Thyroid gland (tissue), 4 donors: ENCODE data around the gene GRK1. TPM values are rescaled to one million over a fixed set of nuclear protein-coding genes. Genes with fewer than 3 reads are reported as not detected.
"Not testable (repeated sequence)": the region's sequence is repeated elsewhere in the genome, so short reads cannot be mapped to it uniquely, and the experiment has no call there.

ENCODE experiments used
- DNase-seq, 2 donors: peaks; one replicate each; pipeline ENCODE4 v3.0.0-alpha.2; 2019
- H3K27ac ChIP-seq, 3 donors: fragments of 200-600 bp; sonication (generic); 1 replicate in 2 of 3; 2 replicates in 1 of 3; pipeline ENCODE4 v1.5.1; 2016 to 2019; ENCODE audit warnings: mild to moderate bottlenecking in 1 of 3, moderate library complexity in 1 of 3
- H3K27me3 ChIP-seq: fragments of 200-600 bp; sonication (generic); one replicate; pipeline ENCODE4 v1.5.1; 2019
- H3K36me3 ChIP-seq, 2 donors: fragments of 200-600 bp; sonication (generic); one replicate each; pipeline ENCODE4 v1.5.1; 2016 to 2019
- H3K4me1 ChIP-seq, 2 donors: fragments of 200-600 bp; sonication (generic); one replicate each; pipeline ENCODE4 v1.5.1; 2017 to 2019
- H3K4me3 ChIP-seq, 3 donors: fragments of 200-600 bp; sonication (generic); replicated peaks in 1 of 3; 1 replicate in 2 of 3; 2 replicates in 1 of 3; pipeline ENCODE4 v1.5.1; 2016; ENCODE audit warnings: mild to moderate bottlenecking in 1 of 3
- H3K9me3 ChIP-seq: fragments of 200-600 bp; sonication (generic); one replicate; pipeline ENCODE4 v1.5.1; 2017
- POLR2A ChIP-seq, 2 donors: fragments of 450-650 bp; IDR thresholded peaks; one replicate each; pipeline ENCODE4 v1.6.1; 2017; ENCODE audit warnings: antibody characterized with exemption in 2 of 2, mild to moderate bottlenecking in 2 of 2, moderate library complexity in 1 of 2
- WGBS, 2 donors: methylation state at CpG; one replicate each; pipeline ENCODE4 v1.1.5; 2017; 5-methylcytosine and 5-hydroxymethylcytosine counted together
- intact Hi-C: fragments of 100-400 bp; cut with DNase I; formaldehyde crosslinking; loops from one replicate; pipeline ENCODE4 v1.15.1; 2023
- total RNA-seq, 4 donors: library from RNA; depleted of rRNA; stranded (reverse); fragments of >200 nt; gene quantifications; one replicate each; pipeline ENCODE4 v1.2.3, GENCODE V29; 2016
- TF ChIP-seq, protein P1 (sequence below), 6 experiments: fragments of 200-600 bp in 3 of 6; fragments of 450-650 bp in 3 of 6; sonication (generic) in 3 of 6; IDR thresholded peaks; one replicate each; pipeline ENCODE4 v1.5.1; 2016 to 2019; ENCODE audit warnings: antibody characterized with exemption in 6 of 6, mild to moderate bottlenecking in 2 of 6, inconsistent platforms in 1 of 6, moderate library complexity in 1 of 6

Gene GRK1
- total RNA-seq, 4 donors from 2014 or later = 2.0 to 17.9 (median 2.7) TPM

DNA sequence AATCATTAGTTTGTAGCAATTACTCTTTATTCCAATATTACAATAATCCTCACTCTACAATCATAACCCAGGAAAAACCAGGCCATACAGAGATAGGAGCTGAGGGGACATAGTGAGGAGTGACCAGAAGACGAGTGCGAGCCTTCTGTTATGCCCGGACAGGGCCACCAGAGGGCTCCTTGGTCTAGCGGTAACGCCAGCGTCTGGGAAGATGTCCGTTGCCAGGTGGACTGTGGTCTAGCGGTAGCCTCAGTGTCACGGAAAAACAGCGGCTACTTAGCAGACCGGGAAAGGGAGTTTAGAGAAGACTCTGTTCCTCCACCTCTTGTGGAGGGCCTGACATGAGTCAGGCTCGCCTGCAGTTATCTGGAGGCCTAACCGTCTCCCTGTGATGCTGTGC is 45.5 kb upstream of the GRK1 start:
- H3K36me3 ChIP-seq, H3K9me3 ChIP-seq, intact Hi-C loops, H3K4me3 ChIP-seq, H3K27me3 ChIP-seq, H3K27ac ChIP-seq: not testable (repeated sequence)
- TF ChIP-seq, protein P1, sequence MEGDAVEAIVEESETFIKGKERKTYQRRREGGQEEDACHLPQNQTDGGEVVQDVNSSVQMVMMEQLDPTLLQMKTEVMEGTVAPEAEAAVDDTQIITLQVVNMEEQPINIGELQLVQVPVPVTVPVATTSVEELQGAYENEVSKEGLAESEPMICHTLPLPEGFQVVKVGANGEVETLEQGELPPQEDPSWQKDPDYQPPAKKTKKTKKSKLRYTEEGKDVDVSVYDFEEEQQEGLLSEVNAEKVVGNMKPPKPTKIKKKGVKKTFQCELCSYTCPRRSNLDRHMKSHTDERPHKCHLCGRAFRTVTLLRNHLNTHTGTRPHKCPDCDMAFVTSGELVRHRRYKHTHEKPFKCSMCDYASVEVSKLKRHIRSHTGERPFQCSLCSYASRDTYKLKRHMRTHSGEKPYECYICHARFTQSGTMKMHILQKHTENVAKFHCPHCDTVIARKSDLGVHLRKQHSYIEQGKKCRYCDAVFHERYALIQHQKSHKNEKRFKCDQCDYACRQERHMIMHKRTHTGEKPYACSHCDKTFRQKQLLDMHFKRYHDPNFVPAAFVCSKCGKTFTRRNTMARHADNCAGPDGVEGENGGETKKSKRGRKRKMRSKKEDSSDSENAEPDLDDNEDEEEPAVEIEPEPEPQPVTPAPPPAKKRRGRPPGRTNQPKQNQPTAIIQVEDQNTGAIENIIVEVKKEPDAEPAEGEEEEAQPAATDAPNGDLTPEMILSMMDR (IDR thresholded peaks at IDR 0.05) = peak in 3 of 6 experiments; percentile 14 to 38 (median 21)
- 86 to 96% methylated on average over 13 of the region's 13 CpGs for WGBS, 2 donors
- H3K4me1 ChIP-seq = peaks cover 6 to 11% of the 10 kb centered on the region in 2 donors
- peak; percentile 30 to 32 for DNase-seq

DNA sequence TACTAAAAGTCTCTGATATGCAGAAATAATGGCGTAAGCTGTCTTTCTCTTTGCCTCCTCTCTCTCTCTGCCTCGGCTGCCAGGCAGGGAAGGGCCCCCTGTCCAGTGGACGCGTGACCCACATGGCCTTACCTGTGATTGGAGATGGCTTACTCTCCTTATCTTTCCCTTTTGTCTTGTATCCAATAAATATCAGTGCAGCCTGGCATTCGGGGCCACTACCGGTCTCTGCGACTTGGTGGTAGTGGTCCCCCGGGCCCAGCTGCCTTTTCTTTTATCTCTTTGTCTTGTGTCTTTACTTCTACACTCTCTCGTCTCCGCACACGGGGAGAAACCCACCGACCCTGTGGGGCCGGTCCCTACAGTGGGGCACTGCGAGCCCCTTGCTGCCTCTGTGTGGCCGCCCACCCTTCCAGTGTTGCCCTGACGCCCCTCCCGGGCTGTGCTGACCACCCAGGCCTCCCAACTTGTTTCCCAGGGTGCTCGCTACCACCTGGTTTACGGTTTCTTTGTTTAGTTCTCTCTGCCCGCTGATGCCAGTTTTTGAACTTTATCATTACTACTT is 45.0 kb upstream of the GRK1 start:
- WGBS, 2 donors = 97 to 98% methylated on average over 20 of the region's 20 CpGs
- intact Hi-C loops = not testable (repeated sequence)

DNA sequence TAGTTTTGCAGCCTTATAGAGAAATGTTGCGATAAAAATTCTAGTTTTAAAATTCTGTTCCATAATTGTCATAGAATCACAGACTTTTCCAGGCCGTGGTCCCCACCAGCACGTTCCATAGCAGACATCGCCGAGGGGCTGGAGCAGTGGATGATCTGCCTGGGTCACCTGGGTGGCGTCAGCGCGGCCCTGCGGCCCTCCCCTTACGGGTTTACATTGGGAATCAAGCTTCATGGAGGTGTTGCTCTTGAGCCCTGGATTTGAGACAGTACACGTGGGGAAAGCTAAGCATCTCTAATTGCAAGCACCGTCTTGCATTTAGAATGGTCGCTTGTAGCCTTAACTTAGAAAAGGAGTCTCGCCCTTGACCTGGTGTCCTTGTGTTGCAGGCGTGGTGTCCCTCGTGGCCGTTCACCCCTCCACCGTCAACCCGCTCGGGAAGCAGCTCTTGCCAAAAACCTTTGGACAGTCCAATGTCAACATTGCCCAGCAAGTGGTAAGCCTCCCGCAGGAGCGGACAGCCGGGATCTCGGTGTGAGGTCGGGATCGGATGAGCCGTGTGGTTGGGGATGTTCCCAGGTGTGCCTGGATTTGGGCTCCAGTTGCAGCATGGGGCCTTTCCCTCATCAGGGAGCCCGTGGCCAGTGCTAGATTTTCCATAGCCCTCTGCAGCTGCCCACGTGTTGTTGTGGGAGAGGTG is 44.1 kb upstream of the GRK1 start:
- DNase-seq = no peak
- H3K9me3 ChIP-seq = no peaks in the 10 kb centered on the region
- intact Hi-C loops = no loop called here
- no peaks in the 10 kb centered on the region for H3K27me3 ChIP-seq
- TF ChIP-seq, protein P1 (IDR thresholded peaks at IDR 0.05) = no peak
- TF ChIP-seq POLR2A (IDR thresholded peaks at IDR 0.05) = no peak
- H3K4me1 ChIP-seq = no peaks in the 10 kb centered on the region
- H3K36me3 ChIP-seq = peaks cover 3 to 8% of the 10 kb centered on the region in 2 donors
- H3K4me3 ChIP-seq = no peak overlapping the region
- no peak overlapping the region for H3K27ac ChIP-seq
- 91% methylated on average over 29 of the region's 29 CpGs for WGBS, 2 donors

More for the DNA sequence above, 45.0 kb upstream of the GRK1 start:
- not testable (repeated sequence) for H3K4me1 ChIP-seq, H3K36me3 ChIP-seq, H3K27me3 ChIP-seq, H3K4me3 ChIP-seq, H3K9me3 ChIP-seq, H3K27ac ChIP-seq, DNase-seq

DNA sequence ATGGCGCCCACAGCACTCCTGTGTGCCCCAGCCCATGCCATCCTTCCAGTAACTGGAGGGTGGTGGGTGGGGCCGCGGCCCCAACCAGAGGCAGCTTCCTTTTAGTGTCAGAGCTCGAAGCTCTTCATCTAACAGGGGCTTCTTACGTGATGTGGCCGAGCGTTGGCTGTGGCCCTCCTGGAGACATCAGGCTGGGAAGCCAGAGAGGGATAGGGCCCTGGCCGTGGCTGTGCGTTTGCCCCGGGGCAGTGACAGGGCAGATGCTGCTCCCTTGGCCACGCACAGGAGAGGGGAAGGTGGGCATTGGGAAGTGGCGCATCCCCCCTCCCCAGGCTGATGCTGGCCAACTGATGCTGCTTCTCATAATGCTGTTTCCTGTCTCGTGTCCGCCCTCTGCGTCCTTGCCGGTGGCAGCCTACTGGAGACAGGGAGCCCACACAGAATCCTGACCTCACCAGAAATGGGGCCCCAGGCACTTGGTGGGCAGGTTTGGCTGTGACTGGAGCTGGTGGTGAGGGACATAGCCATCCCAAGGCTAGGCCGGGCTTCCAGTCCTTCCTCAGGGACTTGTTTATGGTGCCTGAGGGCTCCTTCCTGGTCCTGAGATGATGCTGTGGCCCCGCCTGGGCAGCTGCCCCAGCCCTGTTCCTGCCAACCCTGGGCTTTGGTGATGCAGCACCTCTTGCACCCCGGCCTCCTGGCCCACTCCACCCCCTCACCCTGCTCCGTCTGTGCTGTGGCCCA is 43.4 kb upstream of the GRK1 start:
- DNase-seq = no peak
- no peaks in the 10 kb centered on the region for H3K9me3 ChIP-seq
- peaks cover 3 to 8% of the 10 kb centered on the region in 2 donors for H3K36me3 ChIP-seq
- intact Hi-C loops = no loop called here
- 88 to 97% methylated on average over 6 to 8 of the region's 20 CpGs for WGBS, 2 donors
- H3K27ac ChIP-seq = no peak overlapping the region
- no peaks in the 10 kb centered on the region for H3K4me1 ChIP-seq
- TF ChIP-seq, protein P1 (IDR thresholded peaks at IDR 0.05) = no peak
- no peak for TF ChIP-seq POLR2A (IDR thresholded peaks at IDR 0.05)
- H3K4me3 ChIP-seq = no peak overlapping the region
- H3K27me3 ChIP-seq = no peaks in the 10 kb centered on the region

DNA sequence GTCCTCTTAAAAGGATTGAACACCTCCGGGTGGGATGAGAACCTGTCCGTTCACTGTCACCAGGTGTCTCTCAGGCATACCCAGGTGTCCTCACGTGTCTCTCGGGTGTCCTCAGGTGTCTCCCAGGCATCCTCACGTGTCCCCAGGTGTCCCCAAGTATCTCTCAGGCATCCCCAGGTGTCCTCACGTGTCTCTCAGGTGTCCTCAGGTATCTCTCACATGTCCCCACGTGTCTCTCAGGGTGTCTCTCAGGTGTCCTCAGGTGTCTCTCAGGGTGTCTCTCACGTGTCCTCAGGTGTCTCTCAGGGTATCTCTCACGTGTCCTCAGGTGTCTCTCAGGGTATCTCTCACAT is 42.8 kb upstream of the GRK1 start:
- no peak for TF ChIP-seq POLR2A (IDR thresholded peaks at IDR 0.05)
- TF ChIP-seq, protein P1 (IDR thresholded peaks at IDR 0.05) = no peak
- Histone ChIP-seq H3K36me3 (peaks cover 3 to 8% of the 10 kb centered on the region in 2 donors), H3K27ac (no peak overlapping the region), H3K9me3 (no peaks in the 10 kb centered on the region), H3K4me1 (no peaks in the 10 kb centered on the region), H3K27me3 (no peaks in the 10 kb centered on the region), H3K4me3 (no peak overlapping the region)
- intact Hi-C loops = no loop called here
- no peak for DNase-seq
- 94% methylated on average over 9 of the region's 9 CpGs for WGBS, 2 donors

DNA sequence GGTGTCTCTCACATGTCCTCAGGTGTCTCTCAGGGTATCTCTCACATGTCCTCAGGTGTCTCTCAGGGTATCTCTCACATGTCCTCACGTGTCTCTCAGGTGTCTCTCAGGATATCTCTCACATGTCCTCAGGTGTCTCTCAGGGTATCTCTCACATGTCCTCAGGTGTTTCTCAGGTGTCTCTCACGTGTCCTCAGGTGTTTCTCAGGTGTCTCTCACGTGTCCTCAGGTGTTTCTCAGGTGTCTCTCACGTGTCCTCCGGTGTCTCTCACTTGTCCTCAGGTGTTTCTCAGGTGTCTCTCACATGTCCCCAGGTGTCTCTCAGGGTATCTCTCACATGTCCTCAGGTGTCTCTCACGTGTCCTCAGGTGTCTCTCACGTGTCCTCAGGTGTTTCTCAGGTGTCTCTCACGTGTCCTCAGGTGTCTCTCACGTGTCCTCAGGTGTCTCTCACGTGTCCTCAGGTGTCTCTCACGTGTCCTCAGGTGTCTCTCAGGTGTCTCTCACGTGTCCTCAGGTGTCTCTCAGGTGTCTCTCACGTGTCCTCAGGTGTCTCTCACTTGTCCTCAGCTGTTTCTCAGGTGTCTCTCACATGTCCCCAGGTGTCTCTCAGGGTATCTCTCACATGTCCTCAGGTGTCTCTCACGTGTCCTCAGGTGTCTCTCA is 42.2 kb upstream of the GRK1 start:
- H3K4me3 ChIP-seq, DNase-seq, H3K9me3 ChIP-seq, H3K27me3 ChIP-seq, H3K36me3 ChIP-seq, intact Hi-C loops, H3K27ac ChIP-seq, H3K4me1 ChIP-seq: not testable (repeated sequence)
- 92 to 93% methylated on average over 14 of the region's 14 CpGs for WGBS, 2 donors
